ENCODE measurements around the gene EPSTI1. TPM values are rescaled to one million over a fixed set of nuclear protein-coding genes. Genes with fewer than 3 reads are reported as not detected.

EPSTI1 gene
- total RNA-seq, 1 donor from 2014 or later = 2.1 TPM

- Mint-ChIP-seq H3K27me3 (ENCODE audit: low read depth) (no peaks in the 10 kb centered on the region), H3K4me1 (ENCODE audit: low read depth) (peaks cover 17% of the 10 kb centered on the region), H3K36me3 (ENCODE audit: low read depth) (peaks cover 3% of the 10 kb centered on the region), H3K9me3 (ENCODE audit: low read depth) (peaks cover 5% of the 10 kb centered on the region), H3K4me3 (ENCODE audit: unreplicated experiment) (no peak overlapping the region), H3K27ac (ENCODE audit: unreplicated experiment) (no peak overlapping the region)
- TF ChIP-seq CTCF (IDR thresholded peaks at IDR 0.05) = no peak
- no peak for DNase-seq (ENCODE audit: low spot score)
Measured at GRCh38 chr13:42925626-42926025, 66.4 kb downstream of the EPSTI1 start.

- TF ChIP-seq CTCF (IDR thresholded peaks at IDR 0.05) = no peak
- H3K9me3 Mint-ChIP-seq (ENCODE audit: low read depth) = peaks cover 4% of the 10 kb centered on the region
Measured at GRCh38 chr13:42924344-42924743, 67.7 kb downstream of the EPSTI1 start.

GRCh38 chr13:42907745-42908144, 84.3 kb downstream of the EPSTI1 start:
- Mint-ChIP-seq H3K4me3 (ENCODE audit: unreplicated experiment) (no peak overlapping the region), H3K9me3 (ENCODE audit: low read depth) (no peaks in the 10 kb centered on the region), H3K4me1 (ENCODE audit: low read depth) (no peaks in the 10 kb centered on the region), H3K36me3 (ENCODE audit: low read depth) (no peaks in the 10 kb centered on the region), H3K27me3 (ENCODE audit: low read depth) (no peaks in the 10 kb centered on the region), H3K27ac (ENCODE audit: unreplicated experiment) (no peak overlapping the region)
- no peak for DNase-seq (ENCODE audit: low spot score)
- no peak for TF ChIP-seq CTCF (IDR thresholded peaks at IDR 0.05)

More at GRCh38 chr13:42924344-42924743, 67.7 kb downstream of the EPSTI1 start:
- peaks cover 3% of the 10 kb centered on the region for H3K36me3 Mint-ChIP-seq (ENCODE audit: low read depth)
- H3K4me1 Mint-ChIP-seq (ENCODE audit: low read depth) = peaks cover 17% of the 10 kb centered on the region
- H3K4me3 Mint-ChIP-seq (ENCODE audit: unreplicated experiment) = no peak overlapping the region
- no peak overlapping the region for H3K27ac Mint-ChIP-seq (ENCODE audit: unreplicated experiment)
- no peaks in the 10 kb centered on the region for H3K27me3 Mint-ChIP-seq (ENCODE audit: low read depth)
- no peak for DNase-seq (ENCODE audit: low spot score)

DNA sequence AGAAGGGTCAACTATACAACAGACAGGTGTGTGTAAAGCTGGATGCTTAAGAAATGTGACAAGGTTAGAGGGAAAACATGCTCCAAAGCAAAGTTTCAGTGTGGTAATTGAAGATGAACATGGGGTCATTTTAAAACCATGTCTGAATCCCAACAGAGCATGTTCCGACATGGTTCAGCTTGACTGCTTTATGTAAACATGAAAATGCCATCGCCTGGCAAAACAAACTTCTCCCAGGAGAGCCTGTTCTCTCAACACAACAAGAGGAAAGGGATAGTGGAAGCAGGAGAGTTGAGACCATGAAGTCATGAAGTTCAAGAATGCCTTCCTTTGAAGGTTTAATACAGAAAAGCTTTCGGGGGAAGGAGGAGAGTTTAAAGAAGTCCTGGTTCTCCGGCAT, 85.8 kb downstream of the EPSTI1 start:
- Mint-ChIP-seq H3K27me3 (ENCODE audit: low read depth) (no peaks in the 10 kb centered on the region), H3K4me3 (ENCODE audit: unreplicated experiment) (no peak overlapping the region), H3K27ac (ENCODE audit: unreplicated experiment) (no peak overlapping the region), H3K9me3 (ENCODE audit: low read depth) (no peaks in the 10 kb centered on the region), H3K36me3 (ENCODE audit: low read depth) (no peaks in the 10 kb centered on the region), H3K4me1 (ENCODE audit: low read depth) (no peaks in the 10 kb centered on the region)
- no peak for TF ChIP-seq CTCF (IDR thresholded peaks at IDR 0.05)
- DNase-seq (ENCODE audit: low spot score) = no peak

DNA sequence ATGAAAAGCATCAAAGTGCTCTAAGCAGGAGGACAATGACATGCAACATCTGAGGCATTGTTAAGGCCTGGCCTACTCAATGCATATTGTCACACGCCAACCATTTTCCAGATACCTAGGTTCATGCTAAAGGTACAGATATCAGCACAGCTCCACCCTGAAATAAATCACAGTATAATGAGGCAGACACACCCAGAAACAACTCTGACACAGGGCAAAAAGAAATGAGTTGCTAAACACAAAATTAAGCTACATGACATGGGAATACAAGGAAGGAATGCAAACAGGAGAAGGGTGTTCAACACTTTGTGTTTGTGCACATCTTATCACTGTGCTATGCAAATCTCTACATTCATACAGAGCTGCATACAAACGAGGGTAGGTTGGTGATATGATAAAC, 86.5 kb downstream of the EPSTI1 start:
- TF ChIP-seq CTCF (IDR thresholded peaks at IDR 0.05) = no peak
- Mint-ChIP-seq H3K4me1 (ENCODE audit: low read depth) (no peaks in the 10 kb centered on the region), H3K27me3 (ENCODE audit: low read depth) (no peaks in the 10 kb centered on the region), H3K27ac (ENCODE audit: unreplicated experiment) (no peak overlapping the region), H3K4me3 (ENCODE audit: unreplicated experiment) (no peak overlapping the region), H3K36me3 (ENCODE audit: low read depth) (no peaks in the 10 kb centered on the region), H3K9me3 (ENCODE audit: low read depth) (no peaks in the 10 kb centered on the region)
- DNase-seq (ENCODE audit: low spot score) = no peak
